ENCODE measurements around the gene CCL23. TPM values are rescaled to one million over a fixed set of nuclear protein-coding genes. Genes with fewer than 3 reads are reported as not detected.

Gene CCL23
- total RNA-seq, 3 donors from 2014 or later = 1.3 to 2.7 (median 1.9) TPM

- Histone ChIP-seq H3K4me3 (no peak overlapping the region), H3K27ac (no peak overlapping the region), H3K4me1 (no peaks in the 10 kb centered on the region), H3K27me3 (no peaks in the 10 kb centered on the region), H3K9me3 (peaks cover 11 to 37% of the 10 kb centered on the region in 2 donors), H3K36me3 (no peaks in the 10 kb centered on the region)
- no peak for TF ChIP-seq POLR2A (IDR thresholded peaks at IDR 0.05)
- no peak for TF ChIP-seq POLR2AphosphoS5 (IDR thresholded peaks at IDR 0.05)
- no peak for TF ChIP-seq CTCF (IDR thresholded peaks at IDR 0.05)
- no peak for DNase-seq (ENCODE audit: low spot score in 2 of 2)
- intact Hi-C loops (cut with DNase I; ENCODE audit: low total_unique reads) = no loop called here
Observed at GRCh38 chr17:36008998-36009665, 8.6 kb downstream of the CCL23 start.

GRCh38 chr17:36004594-36005108 lies 13.1 kb downstream of the CCL23 start:
- Histone ChIP-seq H3K27ac (no peak overlapping the region), H3K9me3 (peaks cover 11 to 15% of the 10 kb centered on the region in 2 donors), H3K4me1 (no peaks in the 10 kb centered on the region), H3K27me3 (no peaks in the 10 kb centered on the region), H3K36me3 (no peaks in the 10 kb centered on the region), H3K4me3 (no peak overlapping the region)
- TF ChIP-seq POLR2AphosphoS5 (IDR thresholded peaks at IDR 0.05) (no peak), CTCF (IDR thresholded peaks at IDR 0.05) (no peak), POLR2A (IDR thresholded peaks at IDR 0.05) (no peak)
- DNase-seq (ENCODE audit: low spot score in 2 of 2) = no peak
- intact Hi-C loops (cut with DNase I; ENCODE audit: low total_unique reads) = no loop called here

- no peak overlapping the region for H3K27ac ChIP-seq
- no peaks in the 10 kb centered on the region for H3K9me3 ChIP-seq
- no peak overlapping the region for H3K4me3 ChIP-seq
- no peaks in the 10 kb centered on the region for H3K27me3 ChIP-seq
- H3K4me1 ChIP-seq = no peaks in the 10 kb centered on the region
- H3K36me3 ChIP-seq = no peaks in the 10 kb centered on the region
- no peak for TF ChIP-seq POLR2A (IDR thresholded peaks at IDR 0.05)
- no peak for TF ChIP-seq POLR2AphosphoS5 (IDR thresholded peaks at IDR 0.05)
- TF ChIP-seq CTCF (IDR thresholded peaks at IDR 0.05) = no peak
- intact Hi-C loops (cut with DNase I; ENCODE audit: low total_unique reads) = no loop called here
- DNase-seq (ENCODE audit: low spot score in 2 of 2) = no peak
Observed at GRCh38 chr17:36002631-36003030, 15.1 kb downstream of the CCL23 start.

GRCh38 chr17:36001862-36002603 lies 15.7 kb downstream of the CCL23 start:
- no peak for TF ChIP-seq POLR2A (IDR thresholded peaks at IDR 0.05)
- TF ChIP-seq POLR2AphosphoS5 (IDR thresholded peaks at IDR 0.05) = no peak
- TF ChIP-seq CTCF (IDR thresholded peaks at IDR 0.05) = no peak
- intact Hi-C loops (cut with DNase I; ENCODE audit: low total_unique reads) = no loop called here
- H3K9me3 ChIP-seq = no peaks in the 10 kb centered on the region
- H3K4me3 ChIP-seq = no peak overlapping the region
- H3K27ac ChIP-seq = no peak overlapping the region
- no peak for DNase-seq (ENCODE audit: low spot score in 2 of 2)
- H3K4me1 ChIP-seq = no peaks in the 10 kb centered on the region
- H3K36me3 ChIP-seq = no peaks in the 10 kb centered on the region
- no peaks in the 10 kb centered on the region for H3K27me3 ChIP-seq
